ENCODE measurements around the gene TSKU.

The TSKU gene

DNA sequence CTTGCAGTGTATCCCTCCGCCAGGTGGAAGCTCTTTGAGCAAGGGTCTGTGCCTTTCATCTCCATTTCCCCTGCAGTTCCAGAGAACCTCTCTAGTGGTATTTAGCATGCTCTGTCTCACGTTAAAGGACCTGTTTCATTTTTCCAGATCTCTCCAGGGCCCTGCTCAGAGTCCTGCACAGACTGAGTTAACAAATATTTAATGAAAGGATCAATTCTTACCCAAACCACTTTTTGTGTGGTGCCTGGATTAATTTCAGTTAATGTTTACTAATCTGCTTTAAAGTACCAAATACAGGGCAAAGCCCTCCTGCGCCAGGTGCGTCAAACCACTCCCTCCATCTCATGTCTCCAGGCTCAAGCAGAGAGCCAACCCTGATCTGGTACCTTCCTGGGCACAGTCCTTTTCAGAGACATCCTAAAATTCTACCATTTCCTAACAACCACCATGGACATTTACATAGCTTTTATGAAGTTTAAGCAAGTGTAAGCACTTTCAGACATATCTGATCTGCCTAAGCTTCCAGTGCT, 58.8 kb downstream of the TSKU start:
- no peaks in the 10 kb centered on the region for H3K4me1 ChIP-seq (ENCODE audit: low read depth, poor library complexity, severe bottlenecking)
- no peak overlapping the region for H3K9ac ChIP-seq
- H3K27ac ChIP-seq = no peak overlapping the region
- TF ChIP-seq, protein P1, sequence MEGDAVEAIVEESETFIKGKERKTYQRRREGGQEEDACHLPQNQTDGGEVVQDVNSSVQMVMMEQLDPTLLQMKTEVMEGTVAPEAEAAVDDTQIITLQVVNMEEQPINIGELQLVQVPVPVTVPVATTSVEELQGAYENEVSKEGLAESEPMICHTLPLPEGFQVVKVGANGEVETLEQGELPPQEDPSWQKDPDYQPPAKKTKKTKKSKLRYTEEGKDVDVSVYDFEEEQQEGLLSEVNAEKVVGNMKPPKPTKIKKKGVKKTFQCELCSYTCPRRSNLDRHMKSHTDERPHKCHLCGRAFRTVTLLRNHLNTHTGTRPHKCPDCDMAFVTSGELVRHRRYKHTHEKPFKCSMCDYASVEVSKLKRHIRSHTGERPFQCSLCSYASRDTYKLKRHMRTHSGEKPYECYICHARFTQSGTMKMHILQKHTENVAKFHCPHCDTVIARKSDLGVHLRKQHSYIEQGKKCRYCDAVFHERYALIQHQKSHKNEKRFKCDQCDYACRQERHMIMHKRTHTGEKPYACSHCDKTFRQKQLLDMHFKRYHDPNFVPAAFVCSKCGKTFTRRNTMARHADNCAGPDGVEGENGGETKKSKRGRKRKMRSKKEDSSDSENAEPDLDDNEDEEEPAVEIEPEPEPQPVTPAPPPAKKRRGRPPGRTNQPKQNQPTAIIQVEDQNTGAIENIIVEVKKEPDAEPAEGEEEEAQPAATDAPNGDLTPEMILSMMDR (conservative IDR thresholded peaks at IDR 0.05; ENCODE audit: low read depth, low read length) = no peak
- no peaks in the 10 kb centered on the region for H4K20me1 ChIP-seq (ENCODE audit: insufficient read depth)
- no peak overlapping the region for H2AFZ ChIP-seq (ENCODE audit: low read depth)
- H3K4me2 ChIP-seq = no peak overlapping the region
- no peaks in the 10 kb centered on the region for H3K27me3 ChIP-seq (ENCODE audit: insufficient read depth, low read depth)
- H3K79me2 ChIP-seq (ENCODE audit: insufficient read depth, low read depth) = no peaks in the 10 kb centered on the region
- H3K36me3 ChIP-seq (ENCODE audit: insufficient read depth) = no peaks in the 10 kb centered on the region
- no peak overlapping the region for H3K4me3 ChIP-seq (IDR thresholded peaks at IDR 0.05; ENCODE audit: insufficient read depth, low read depth, low read length)

DNA sequence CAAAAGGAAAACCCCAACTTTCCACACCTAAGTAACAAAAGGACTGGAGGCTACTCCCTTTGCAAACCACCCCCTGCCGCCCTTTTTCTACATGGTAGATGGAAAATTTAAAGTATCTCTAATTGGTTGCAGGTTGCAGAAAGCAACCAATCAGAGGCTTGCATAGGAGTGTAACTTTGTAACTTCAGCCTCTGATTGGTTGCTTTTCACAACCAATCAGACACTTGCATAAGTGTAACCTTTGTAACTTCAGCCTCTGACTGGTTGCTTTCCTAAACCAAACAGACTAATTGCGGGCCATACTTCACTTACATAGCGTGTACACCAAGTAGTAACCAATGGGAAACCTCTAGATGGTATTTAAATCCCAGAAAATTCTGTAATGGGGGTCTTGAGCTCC, 60.8 kb downstream of the TSKU start:
- H2AFZ ChIP-seq (ENCODE audit: low read depth) = no peak overlapping the region
- H3K4me2 ChIP-seq = no peak overlapping the region
- H3K79me2 ChIP-seq (ENCODE audit: insufficient read depth, low read depth) = no peaks in the 10 kb centered on the region
- no peaks in the 10 kb centered on the region for H3K27me3 ChIP-seq (ENCODE audit: insufficient read depth, low read depth)
- no peak overlapping the region for H3K4me3 ChIP-seq (IDR thresholded peaks at IDR 0.05; ENCODE audit: insufficient read depth, low read depth, low read length)
- H3K9ac ChIP-seq = no peak overlapping the region
- H3K36me3 ChIP-seq (ENCODE audit: insufficient read depth) = no peaks in the 10 kb centered on the region
- H3K4me1 ChIP-seq (ENCODE audit: low read depth, poor library complexity, severe bottlenecking) = no peaks in the 10 kb centered on the region
- H3K27ac ChIP-seq = no peak overlapping the region
- no peaks in the 10 kb centered on the region for H4K20me1 ChIP-seq (ENCODE audit: insufficient read depth)
- TF ChIP-seq, protein P1 (conservative IDR thresholded peaks at IDR 0.05; ENCODE audit: low read depth, low read length) = no peak

DNA sequence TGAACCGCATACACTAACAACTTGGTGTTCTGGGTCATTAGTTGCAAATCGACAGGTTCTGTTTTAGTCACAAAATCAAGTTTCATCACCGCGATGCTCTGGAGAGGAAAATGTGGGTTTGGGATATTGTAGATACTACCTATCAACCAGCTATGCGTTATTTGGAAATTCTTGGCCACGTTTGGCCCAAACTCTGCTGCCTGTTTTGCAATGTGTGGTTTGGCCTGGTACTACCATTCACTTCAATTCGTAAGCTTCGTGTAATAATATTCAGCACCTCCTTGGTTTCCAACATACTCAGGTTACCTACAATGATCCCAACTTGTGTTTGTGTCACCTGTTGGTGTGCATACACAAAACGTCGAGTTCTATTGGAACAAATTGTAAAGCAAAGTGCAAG, 61.4 kb downstream of the TSKU start:
- Histone ChIP-seq H3K36me3 (ENCODE audit: insufficient read depth) (no peaks in the 10 kb centered on the region), H3K4me3 (IDR thresholded peaks at IDR 0.05; ENCODE audit: insufficient read depth, low read depth, low read length) (no peak overlapping the region), H3K9ac (no peak overlapping the region), H2AFZ (ENCODE audit: low read depth) (no peak overlapping the region), H3K4me1 (ENCODE audit: low read depth, poor library complexity, severe bottlenecking) (no peaks in the 10 kb centered on the region), H3K79me2 (ENCODE audit: insufficient read depth, low read depth) (no peaks in the 10 kb centered on the region), H3K27ac (no peak overlapping the region), H3K4me2 (no peak overlapping the region), H3K27me3 (ENCODE audit: insufficient read depth, low read depth) (no peaks in the 10 kb centered on the region), H4K20me1 (ENCODE audit: insufficient read depth) (no peaks in the 10 kb centered on the region)
- TF ChIP-seq, protein P1 (conservative IDR thresholded peaks at IDR 0.05; ENCODE audit: low read depth, low read length) = no peak

DNA sequence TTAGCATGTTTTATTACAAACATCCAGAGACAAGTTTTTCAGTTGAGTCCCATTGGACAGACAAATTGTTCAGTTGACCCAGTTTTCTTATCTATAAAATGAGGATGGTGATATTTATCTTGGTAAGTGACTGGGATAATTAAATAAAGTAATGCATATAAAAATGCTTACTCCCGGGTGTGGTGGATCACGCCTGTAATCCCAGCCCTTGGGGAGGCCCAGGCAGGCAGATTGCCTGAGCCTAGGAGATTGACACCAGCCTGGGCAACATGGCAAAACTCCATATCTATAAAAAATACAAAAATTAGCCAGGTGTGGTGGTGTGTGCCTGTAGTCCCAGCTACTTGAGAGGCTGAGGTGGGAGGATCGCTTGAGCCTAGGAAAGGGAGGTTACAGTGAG, 61.9 kb downstream of the TSKU start:
- Histone ChIP-seq H3K27ac (no peak overlapping the region), H2AFZ (ENCODE audit: low read depth) (no peak overlapping the region), H3K9ac (no peak overlapping the region), H3K4me3 (IDR thresholded peaks at IDR 0.05; ENCODE audit: insufficient read depth, low read depth, low read length) (no peak overlapping the region), H4K20me1 (ENCODE audit: insufficient read depth) (no peaks in the 10 kb centered on the region), H3K4me1 (ENCODE audit: low read depth, poor library complexity, severe bottlenecking) (no peaks in the 10 kb centered on the region), H3K27me3 (ENCODE audit: insufficient read depth, low read depth) (no peaks in the 10 kb centered on the region), H3K36me3 (ENCODE audit: insufficient read depth) (no peaks in the 10 kb centered on the region), H3K4me2 (no peak overlapping the region), H3K79me2 (ENCODE audit: insufficient read depth, low read depth) (no peaks in the 10 kb centered on the region)
- TF ChIP-seq, protein P1 (conservative IDR thresholded peaks at IDR 0.05; ENCODE audit: low read depth, low read length) = no peak

All from KMS-11 (cell line).